ENCODE measurements around the gene HK2.

HK2 gene

GRCh38 chr2:74867841-74868658 lies 34.1 kb downstream of the HK2 start:
- Histone ChIP-seq H3K9ac (ENCODE audit: low read depth, low read length) (no peak overlapping the region), H3K4me1 (ENCODE audit: insufficient read depth, low read length) (no peaks in the 10 kb centered on the region; the same call in 1 of the 2 replicates), H3K36me3 (ENCODE audit: insufficient read depth, low read length) (peaks cover 94% of the 10 kb centered on the region), H2AFZ (ENCODE audit: low read depth, low read length) (no peak overlapping the region), H3K9me3 (ENCODE audit: insufficient read depth, low read length, severe bottlenecking) (no peaks in the 10 kb centered on the region), H3K27ac (ENCODE audit: low read length) (no peak overlapping the region), H3K79me2 (ENCODE audit: insufficient read depth, low read length) (peaks cover 45% of the 10 kb centered on the region), H3K27me3 (ENCODE audit: insufficient read depth, low read length, poor library complexity) (no peaks in the 10 kb centered on the region), H3K4me2 (ENCODE audit: insufficient read depth, low read length) (no peak overlapping the region), H3K4me3 (ENCODE audit: low read depth in 1 of 2, low read length in 2 of 2) (no peak overlapping the region), H4K20me1 (ENCODE audit: insufficient read depth, low read length) (peaks cover 63% of the 10 kb centered on the region)
- ATAC-seq (ENCODE audit: insufficient read depth, low read depth) = no peak
- no peak for TF ChIP-seq EZH2 (IDR thresholded peaks at IDR 0.05; ENCODE audit: borderline replicate concordance, low read depth, low read length, severe bottlenecking)
- TF ChIP-seq CTCF (IDR thresholded peaks at IDR 0.05; ENCODE audit: borderline replicate concordance, extremely low read depth, low read length, poor library complexity, severe bottlenecking) = no peak
- no peak for DNase-seq

DNA sequence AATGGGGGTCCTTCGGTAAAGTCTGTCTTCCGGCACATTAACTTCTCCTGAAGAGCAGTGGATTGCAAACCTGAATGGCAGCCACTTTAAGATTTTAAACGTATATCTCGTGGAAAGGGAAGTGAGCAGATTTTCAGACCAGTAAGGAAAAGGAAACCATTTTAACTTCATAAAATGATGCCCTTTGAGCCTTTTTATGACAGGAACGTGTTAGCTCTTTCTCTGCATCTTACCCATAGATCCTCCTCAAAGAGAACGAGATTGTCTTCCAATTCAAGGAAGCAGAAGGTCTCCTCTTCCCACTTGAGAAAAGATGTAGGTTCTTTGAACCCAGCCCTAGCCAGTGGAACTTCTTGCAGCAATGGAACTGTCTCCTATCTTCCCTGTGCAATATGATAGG lies 35.6 kb downstream of the HK2 start:
- H3K4me1 ChIP-seq (ENCODE audit: insufficient read depth, low read length) = no peaks in the 10 kb centered on the region; the same call in 1 of the 2 replicates
- peaks cover 31% of the 10 kb centered on the region for H3K79me2 ChIP-seq (ENCODE audit: insufficient read depth, low read length)
- no peak for DNase-seq
- no peak overlapping the region for H2AFZ ChIP-seq (ENCODE audit: low read depth, low read length)
- H3K4me3 ChIP-seq (ENCODE audit: low read depth in 1 of 2, low read length in 2 of 2) = no peak overlapping the region
- H3K9me3 ChIP-seq (ENCODE audit: insufficient read depth, low read length, severe bottlenecking) = no peaks in the 10 kb centered on the region
- no peak for ATAC-seq (ENCODE audit: insufficient read depth, low read depth)
- H4K20me1 ChIP-seq (ENCODE audit: insufficient read depth, low read length) = peaks cover 50% of the 10 kb centered on the region
- no peak overlapping the region for H3K27ac ChIP-seq (ENCODE audit: low read length)
- no peaks in the 10 kb centered on the region for H3K27me3 ChIP-seq (ENCODE audit: insufficient read depth, low read length, poor library complexity)
- H3K4me2 ChIP-seq (ENCODE audit: insufficient read depth, low read length) = no peak overlapping the region
- no peak for TF ChIP-seq CTCF (IDR thresholded peaks at IDR 0.05; ENCODE audit: borderline replicate concordance, extremely low read depth, low read length, poor library complexity, severe bottlenecking)
- TF ChIP-seq EZH2 (IDR thresholded peaks at IDR 0.05; ENCODE audit: borderline replicate concordance, low read depth, low read length, severe bottlenecking) = no peak
- H3K36me3 ChIP-seq (ENCODE audit: insufficient read depth, low read length) = peaks cover 95% of the 10 kb centered on the region
- H3K9ac ChIP-seq (ENCODE audit: low read depth, low read length) = no peak overlapping the region

GRCh38 chr2:74870951-74871350 lies 37.0 kb downstream of the HK2 start:
- peaks cover 35% of the 10 kb centered on the region for H4K20me1 ChIP-seq (ENCODE audit: insufficient read depth, low read length)
- H3K79me2 ChIP-seq (ENCODE audit: insufficient read depth, low read length) = peaks cover 16% of the 10 kb centered on the region
- no peak overlapping the region for H2AFZ ChIP-seq (ENCODE audit: low read depth, low read length)
- peaks cover 93% of the 10 kb centered on the region for H3K36me3 ChIP-seq (ENCODE audit: insufficient read depth, low read length)
- no peak overlapping the region for H3K27ac ChIP-seq (ENCODE audit: low read length)
- no peak overlapping the region for H3K4me2 ChIP-seq (ENCODE audit: insufficient read depth, low read length)
- H3K4me3 ChIP-seq (ENCODE audit: low read depth in 1 of 2, low read length in 2 of 2) = no peak overlapping the region
- no peak for DNase-seq
- no peak overlapping the region for H3K9ac ChIP-seq (ENCODE audit: low read depth, low read length)
- ATAC-seq (ENCODE audit: insufficient read depth, low read depth) = no peak
- no peak for TF ChIP-seq EZH2 (IDR thresholded peaks at IDR 0.05; ENCODE audit: borderline replicate concordance, low read depth, low read length, severe bottlenecking)
- no peak for TF ChIP-seq CTCF (IDR thresholded peaks at IDR 0.05; ENCODE audit: borderline replicate concordance, extremely low read depth, low read length, poor library complexity, severe bottlenecking)
- H3K4me1 ChIP-seq (ENCODE audit: insufficient read depth, low read length) = no peaks in the 10 kb centered on the region
- H3K9me3 ChIP-seq (ENCODE audit: insufficient read depth, low read length, severe bottlenecking) = no peaks in the 10 kb centered on the region
- no peaks in the 10 kb centered on the region for H3K27me3 ChIP-seq (ENCODE audit: insufficient read depth, low read length, poor library complexity)

All from DND-41 (cell line).